Measurements from ENCODE around the gene SLC22A6.

Gene SLC22A6

GRCh38 chr11:63019506-63019905 lies 34.7 kb upstream of the SLC22A6 start (continued):
- TF ChIP-seq ZBTB6 (tag by site-specific recombination; IDR thresholded peaks at IDR 0.05) (no peak), ZNF670 (tag by site-specific recombination; IDR thresholded peaks at IDR 0.05; ENCODE audit: low read depth) (no peak)

GRCh38 chr11:63017306-63017974 lies 32.7 kb upstream of the SLC22A6 start:
- CTCF ChIA-PET: interaction anchor here (0.8 to 8.6 kb wide), 4 partner anchors 18 to 575 kb away, joined by 3 to 450 read pairs (median 48); no protein-coding TSS in a partner anchor
- no peaks in the 10 kb centered on the region; the same call in 1 of the 2 replicates for H3K4me1 ChIP-seq (ENCODE audit: control insufficient read depth, insufficient read depth, low read length)
- TF ChIP-seq GLIS1 (tag by site-specific recombination; IDR thresholded peaks at IDR 0.05) (0 out of 2 replicates have a peak, but pooled peaks have one; percentile 22), PRDM10 (tag by site-specific recombination; IDR thresholded peaks at IDR 0.05) (peak; percentile 50), ZBTB8A (tag by site-specific recombination; IDR thresholded peaks at IDR 0.05) (0 out of 2 replicates have a peak, but pooled peaks have one; percentile 23), ZXDB (tag by site-specific recombination; IDR thresholded peaks at IDR 0.05) (no peak)
- POLR2A ChIA-PET: interaction anchor here (0.6 to 1.4 kb wide), 3 partner anchors 9 to 282 kb away, joined by 3 to 4 read pairs (median 3); no protein-coding TSS in a partner anchor
- no peaks in the 10 kb centered on the region for H3K9me3 ChIP-seq (ENCODE audit: control insufficient read depth, insufficient read depth, low read depth, low read length)
- no peaks in the 10 kb centered on the region for H3K36me3 ChIP-seq (ENCODE audit: control insufficient read depth in 2 of 2, insufficient read depth in 1 of 2, low read length in 2 of 2)
- no peak overlapping the region for H3K4me3 ChIP-seq (ENCODE audit: low read depth, low read length)
- H3K27ac ChIP-seq (ENCODE audit: extremely low read depth, low read depth, low read length): no peak overlapping the region

- POLR2A ChIA-PET: no interaction called here
- CTCF ChIA-PET: interaction anchor here (2.2 to 3.7 kb wide), 2 partner anchors 7 to 110 kb away, joined by 17 to 18 read pairs; no protein-coding TSS in a partner anchor
- H3K4me3 ChIP-seq (ENCODE audit: low read depth, low read length): no peak within 1 kb of the TSS
- no peak within 1 kb of the TSS for H3K27ac ChIP-seq (ENCODE audit: extremely low read depth, low read depth, low read length)
- no peaks in the 10 kb centered on the region; the same call in 1 of the 2 replicates for H3K4me1 ChIP-seq (ENCODE audit: control insufficient read depth, insufficient read depth, low read length)
- H3K36me3 ChIP-seq (ENCODE audit: control insufficient read depth in 2 of 2, insufficient read depth in 1 of 2, low read length in 2 of 2): no peaks in the 10 kb centered on the region
- H3K9me3 ChIP-seq (ENCODE audit: control insufficient read depth, insufficient read depth, low read depth, low read length): no peaks in the 10 kb centered on the region
- TF ChIP-seq ZNF692 (tag by site-specific recombination; IDR thresholded peaks at IDR 0.05) (no peak), HOXD13 (CRISPR knock-in tag; IDR thresholded peaks at IDR 0.05; ENCODE audit: borderline replicate concordance) (no peak), ZNF280D (tag by site-specific recombination; IDR thresholded peaks at IDR 0.05) (no peak), ZNF514 (tag by site-specific recombination; IDR thresholded peaks at IDR 0.05) (no peak), ZNF645 (tag by site-specific recombination; IDR thresholded peaks at IDR 0.05) (no peak), REPIN1 (tag by site-specific recombination; IDR thresholded peaks at IDR 0.05; ENCODE audit: low read depth) (no peak), ZSCAN5A (tag by site-specific recombination; IDR thresholded peaks at IDR 0.05) (no peak), SCRT2 (tag by site-specific recombination; IDR thresholded peaks at IDR 0.05) (no peak), KLF1 (tag by site-specific recombination; IDR thresholded peaks at IDR 0.05) (no peak)
These were observed 30.9 kb upstream of the SLC22A6 start, which contains the start of gene SLC22A8 for GRCh38 chr11:63015521-63016215. Gene SLC22A8 (minus strand): TSS chr11:63015841. CDS start chr11:63014958, 883 bp downstream.
